GM12801 (cell line): Measurements from ENCODE around the gene NOL6.

Experiments
- TF ChIP-seq, protein P1 (sequence below): IDR thresholded peaks from one replicate; pipeline ENCODE4 v1.5.1; 2011; ENCODE audit warnings: control low read depth; ENCODE audit not compliant: insufficient read length; ENCODE audit errors: extremely low read depth

The NOL6 gene

GRCh38 chr9:33453999-33454660 is 19.6 kb downstream of the NOL6 start:
- TF ChIP-seq, protein P1, sequence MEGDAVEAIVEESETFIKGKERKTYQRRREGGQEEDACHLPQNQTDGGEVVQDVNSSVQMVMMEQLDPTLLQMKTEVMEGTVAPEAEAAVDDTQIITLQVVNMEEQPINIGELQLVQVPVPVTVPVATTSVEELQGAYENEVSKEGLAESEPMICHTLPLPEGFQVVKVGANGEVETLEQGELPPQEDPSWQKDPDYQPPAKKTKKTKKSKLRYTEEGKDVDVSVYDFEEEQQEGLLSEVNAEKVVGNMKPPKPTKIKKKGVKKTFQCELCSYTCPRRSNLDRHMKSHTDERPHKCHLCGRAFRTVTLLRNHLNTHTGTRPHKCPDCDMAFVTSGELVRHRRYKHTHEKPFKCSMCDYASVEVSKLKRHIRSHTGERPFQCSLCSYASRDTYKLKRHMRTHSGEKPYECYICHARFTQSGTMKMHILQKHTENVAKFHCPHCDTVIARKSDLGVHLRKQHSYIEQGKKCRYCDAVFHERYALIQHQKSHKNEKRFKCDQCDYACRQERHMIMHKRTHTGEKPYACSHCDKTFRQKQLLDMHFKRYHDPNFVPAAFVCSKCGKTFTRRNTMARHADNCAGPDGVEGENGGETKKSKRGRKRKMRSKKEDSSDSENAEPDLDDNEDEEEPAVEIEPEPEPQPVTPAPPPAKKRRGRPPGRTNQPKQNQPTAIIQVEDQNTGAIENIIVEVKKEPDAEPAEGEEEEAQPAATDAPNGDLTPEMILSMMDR, result no peak

- TF ChIP-seq, protein P1, result no peak
Observed at GRCh38 chr9:33453286-33453860, 20.4 kb downstream of the NOL6 start.

DNA sequence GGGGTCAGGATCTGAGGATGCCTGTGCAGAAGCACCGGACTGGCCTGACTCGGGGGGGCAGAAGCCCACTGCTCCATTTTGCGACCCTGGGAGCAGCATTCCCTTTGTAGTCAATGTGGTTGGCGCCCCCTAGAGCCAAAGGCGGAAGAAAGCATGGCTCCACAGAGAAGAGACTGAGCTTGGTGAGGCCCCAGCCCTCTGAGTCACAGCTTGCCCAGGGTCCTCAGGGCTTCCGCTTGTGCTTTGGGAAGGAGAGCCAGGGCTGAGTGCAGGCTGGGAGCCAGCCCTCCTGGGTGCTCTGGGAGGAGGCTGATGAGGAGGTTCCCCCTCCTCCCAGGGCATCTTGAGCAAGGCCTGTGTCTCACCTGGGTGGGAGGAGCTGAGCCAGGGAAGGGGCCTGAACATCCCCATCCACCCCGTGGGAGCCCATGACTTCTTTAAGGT is 20.9 kb downstream of the NOL6 start:
- TF ChIP-seq, protein P1, result no peak

DNA sequence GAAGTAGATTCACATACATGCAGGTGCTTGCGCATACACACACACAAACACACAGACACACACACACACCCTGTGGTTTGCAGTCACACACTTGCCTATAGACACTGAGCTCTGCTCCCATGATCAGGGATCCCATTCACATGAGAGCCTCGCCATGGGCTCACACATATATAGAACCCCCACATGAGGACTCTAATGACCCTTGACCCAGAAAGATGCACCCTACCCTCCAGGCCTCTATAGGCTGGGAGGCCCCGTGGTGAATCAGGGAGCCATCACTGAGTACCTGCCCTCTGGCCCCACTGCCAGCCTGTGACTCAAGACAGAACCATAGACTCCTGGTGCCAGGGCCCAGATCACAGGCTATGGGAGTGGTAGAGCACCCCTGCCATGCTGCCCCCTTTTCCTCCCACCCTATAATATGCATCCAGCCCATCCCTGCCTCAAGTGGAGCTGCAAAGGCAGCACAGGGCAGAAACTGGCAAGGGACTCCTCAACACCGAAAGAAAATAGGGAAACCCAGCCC is 23.0 kb downstream of the NOL6 start:
- TF ChIP-seq, protein P1, result no peak

DNA sequence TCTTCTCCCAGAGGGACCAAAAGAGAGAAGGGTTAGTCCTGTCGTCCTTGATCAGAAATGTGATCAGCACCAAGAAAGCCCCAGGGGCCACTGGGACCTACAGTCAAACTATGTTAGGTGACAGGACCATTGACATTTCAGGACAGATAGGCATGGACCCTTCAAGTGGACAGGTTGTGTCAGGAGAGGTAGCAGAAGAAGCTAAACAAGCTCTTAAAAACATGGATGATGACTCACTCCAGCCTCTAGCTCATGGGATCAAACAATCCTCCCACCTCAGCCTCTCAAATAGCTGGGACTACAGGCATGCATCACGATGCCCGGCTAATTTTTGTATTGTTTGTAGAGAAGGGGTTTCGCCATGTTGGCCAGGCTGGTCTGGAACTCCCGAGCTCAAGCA is 24.0 kb downstream of the NOL6 start:
- TF ChIP-seq, protein P1, result no peak

DNA sequence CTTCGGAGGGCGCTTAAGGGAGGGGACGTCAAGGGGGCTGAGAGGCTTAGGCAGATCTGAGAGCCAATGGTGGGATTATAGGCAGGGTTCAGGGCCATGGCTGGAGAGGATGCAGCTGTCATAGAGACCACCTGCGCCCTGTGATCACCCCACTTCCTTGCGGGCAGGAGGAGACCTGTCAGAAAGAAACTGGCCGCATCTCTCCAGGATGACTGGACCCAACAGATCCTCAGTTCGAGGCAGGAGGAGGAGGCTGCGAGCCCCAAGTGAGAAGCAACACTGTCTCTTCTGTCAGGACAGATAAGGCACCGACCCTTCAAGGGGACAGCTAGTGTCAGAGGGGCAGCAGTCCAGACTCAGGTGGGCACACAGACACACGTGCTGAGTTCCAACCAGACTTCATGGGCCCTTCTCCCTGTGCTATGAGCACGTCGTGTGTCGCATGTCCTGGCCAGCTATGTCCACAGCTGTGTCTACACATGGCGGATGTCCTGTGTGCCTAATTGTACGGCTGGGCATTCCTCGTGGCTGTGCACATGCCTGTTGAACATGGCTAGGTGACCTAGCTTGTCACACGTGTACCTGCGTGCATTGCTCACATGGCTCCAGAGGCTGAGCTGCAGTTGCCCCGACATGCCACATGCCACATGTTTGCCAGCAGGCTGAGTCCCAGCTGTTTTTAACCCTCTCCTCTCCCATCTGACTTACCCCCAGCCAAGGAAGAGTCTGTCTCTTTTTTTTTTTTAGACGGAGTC is 25.7 kb downstream of the NOL6 start:
- TF ChIP-seq, protein P1, result no peak
